Measurements from ENCODE around the gene LPAR5. TPM values are rescaled to one million over a fixed set of nuclear protein-coding genes. Genes with fewer than 3 reads are reported as not detected.

LPAR5 gene
- total RNA-seq, 6 experiments from 2014 or later: 0.31 to 1.5 (median 0.78) TPM

DNA sequence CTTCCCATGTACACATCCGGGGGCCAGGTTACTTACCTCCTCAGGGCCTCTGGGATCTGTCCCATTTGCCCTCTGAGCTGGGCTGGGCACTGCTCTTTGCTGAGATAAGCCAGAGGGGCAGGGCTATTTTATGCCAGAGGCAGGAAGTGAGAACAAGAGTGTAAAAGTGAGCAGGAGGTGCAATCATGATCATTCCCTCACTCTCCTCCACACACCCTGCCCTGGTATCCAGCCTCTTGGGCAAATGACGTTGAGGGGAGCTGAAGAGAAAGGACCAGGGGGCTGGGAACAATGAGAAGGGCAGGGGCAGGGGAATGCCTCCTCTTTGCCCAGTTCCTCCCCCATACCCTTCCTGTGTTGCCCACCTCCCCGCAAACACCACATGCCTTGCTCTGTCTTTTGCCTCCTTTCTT is 4.2 kb downstream of the LPAR5 start:
- Histone ChIP-seq H3K27me3 (no peaks in the 10 kb centered on the region), H3K27ac (peak overlapping the region in 2 of 3 donors; percentile 13 to 37), H3K4me3 (no peak overlapping the region), H3K4me1 (no peaks in the 10 kb centered on the region), H3K9me3 (no peaks in the 10 kb centered on the region), H3K36me3 (no peaks in the 10 kb centered on the region)
- TF ChIP-seq, protein P1, sequence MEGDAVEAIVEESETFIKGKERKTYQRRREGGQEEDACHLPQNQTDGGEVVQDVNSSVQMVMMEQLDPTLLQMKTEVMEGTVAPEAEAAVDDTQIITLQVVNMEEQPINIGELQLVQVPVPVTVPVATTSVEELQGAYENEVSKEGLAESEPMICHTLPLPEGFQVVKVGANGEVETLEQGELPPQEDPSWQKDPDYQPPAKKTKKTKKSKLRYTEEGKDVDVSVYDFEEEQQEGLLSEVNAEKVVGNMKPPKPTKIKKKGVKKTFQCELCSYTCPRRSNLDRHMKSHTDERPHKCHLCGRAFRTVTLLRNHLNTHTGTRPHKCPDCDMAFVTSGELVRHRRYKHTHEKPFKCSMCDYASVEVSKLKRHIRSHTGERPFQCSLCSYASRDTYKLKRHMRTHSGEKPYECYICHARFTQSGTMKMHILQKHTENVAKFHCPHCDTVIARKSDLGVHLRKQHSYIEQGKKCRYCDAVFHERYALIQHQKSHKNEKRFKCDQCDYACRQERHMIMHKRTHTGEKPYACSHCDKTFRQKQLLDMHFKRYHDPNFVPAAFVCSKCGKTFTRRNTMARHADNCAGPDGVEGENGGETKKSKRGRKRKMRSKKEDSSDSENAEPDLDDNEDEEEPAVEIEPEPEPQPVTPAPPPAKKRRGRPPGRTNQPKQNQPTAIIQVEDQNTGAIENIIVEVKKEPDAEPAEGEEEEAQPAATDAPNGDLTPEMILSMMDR (IDR thresholded peaks at IDR 0.05): no peak
- no peak for TF ChIP-seq POLR2A (IDR thresholded peaks at IDR 0.05)
- DNase-seq (no peak), ATAC-seq (peak; percentile 16 to 45 (median 20))
- intact Hi-C loops (cut with DNase I): no loop called here
- WGBS (ENCODE audit: insufficient coverage, low coverage, low lambda C conversion rate, missing lambda C conversion rate): 49% methylated on average over 3 of the region's 3 CpGs

DNA sequence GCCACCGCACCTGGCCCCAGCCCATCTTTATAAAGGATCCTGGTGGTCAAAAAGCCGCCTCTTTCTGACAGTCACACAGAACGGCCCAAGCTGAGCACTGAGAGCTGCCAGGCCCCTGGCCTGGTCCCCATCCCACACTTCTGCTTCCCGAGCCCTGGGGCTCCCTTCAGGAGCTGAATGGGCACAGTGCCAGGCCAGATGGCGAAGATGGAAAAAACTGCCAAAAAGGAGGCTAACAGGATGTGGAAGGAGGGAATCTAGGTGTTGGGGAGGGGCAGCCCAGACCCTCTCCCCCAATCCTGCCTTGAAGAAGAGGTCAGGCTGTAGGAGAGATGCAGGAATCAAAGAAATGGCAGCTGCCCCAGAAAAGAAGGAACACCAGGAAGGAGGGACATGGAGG is 5.0 kb downstream of the LPAR5 start:
- no peak overlapping the region for H3K27ac ChIP-seq

DNA sequence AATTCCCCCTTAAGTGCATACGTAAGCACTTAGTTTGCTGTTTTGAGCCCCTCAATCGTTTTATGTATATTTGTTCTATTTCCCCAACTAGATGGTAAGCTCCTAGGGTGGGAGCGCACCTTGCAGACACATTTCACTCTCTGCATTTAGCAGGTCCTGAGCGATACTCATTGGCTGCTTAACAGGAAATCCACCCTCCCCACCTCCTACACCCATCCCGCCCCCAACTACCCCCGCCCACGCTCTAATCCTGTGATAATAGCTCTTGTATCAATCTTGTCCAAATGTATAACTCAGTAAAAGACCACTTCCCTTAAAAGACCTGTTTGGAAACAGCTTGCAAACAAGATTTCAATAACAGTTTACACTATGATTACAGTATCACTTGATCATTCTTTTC is 8.1 kb downstream of the LPAR5 start:
- intact Hi-C loops (cut with DNase I): loop anchor here (10.0 kb wide), 2 partner anchors 67 to 207 kb away; no protein-coding TSS in a partner anchor
- TF ChIP-seq POLR2A (IDR thresholded peaks at IDR 0.05): no peak
- TF ChIP-seq, protein P1 (IDR thresholded peaks at IDR 0.05): no peak
- no peaks in the 10 kb centered on the region for H3K4me1 ChIP-seq
- no peak overlapping the region for H3K4me3 ChIP-seq
- no peak for ATAC-seq
- WGBS (ENCODE audit: insufficient coverage, low coverage, low lambda C conversion rate, missing lambda C conversion rate): 24% methylated on average over 6 of the region's 7 CpGs
- no peak overlapping the region for H3K27ac ChIP-seq
- H3K9me3 ChIP-seq: no peaks in the 10 kb centered on the region
- DNase-seq: no peak
- no peaks in the 10 kb centered on the region for H3K27me3 ChIP-seq
- no peaks in the 10 kb centered on the region for H3K36me3 ChIP-seq

More for the DNA sequence above, 5.0 kb downstream of the LPAR5 start:
- no peak for DNase-seq
- TF ChIP-seq, protein P1 (IDR thresholded peaks at IDR 0.05): no peak
- no peak for TF ChIP-seq POLR2A (IDR thresholded peaks at IDR 0.05)
- ATAC-seq: no peak
- Histone ChIP-seq H3K4me1 (no peaks in the 10 kb centered on the region), H3K27me3 (no peaks in the 10 kb centered on the region), H3K36me3 (no peaks in the 10 kb centered on the region), H3K9me3 (no peaks in the 10 kb centered on the region), H3K4me3 (no peak overlapping the region)
- WGBS (ENCODE audit: insufficient coverage, low coverage, low lambda C conversion rate, missing lambda C conversion rate): 51% methylated on average over 3 of the region's 5 CpGs
- intact Hi-C loops (cut with DNase I): no loop called here

DNA sequence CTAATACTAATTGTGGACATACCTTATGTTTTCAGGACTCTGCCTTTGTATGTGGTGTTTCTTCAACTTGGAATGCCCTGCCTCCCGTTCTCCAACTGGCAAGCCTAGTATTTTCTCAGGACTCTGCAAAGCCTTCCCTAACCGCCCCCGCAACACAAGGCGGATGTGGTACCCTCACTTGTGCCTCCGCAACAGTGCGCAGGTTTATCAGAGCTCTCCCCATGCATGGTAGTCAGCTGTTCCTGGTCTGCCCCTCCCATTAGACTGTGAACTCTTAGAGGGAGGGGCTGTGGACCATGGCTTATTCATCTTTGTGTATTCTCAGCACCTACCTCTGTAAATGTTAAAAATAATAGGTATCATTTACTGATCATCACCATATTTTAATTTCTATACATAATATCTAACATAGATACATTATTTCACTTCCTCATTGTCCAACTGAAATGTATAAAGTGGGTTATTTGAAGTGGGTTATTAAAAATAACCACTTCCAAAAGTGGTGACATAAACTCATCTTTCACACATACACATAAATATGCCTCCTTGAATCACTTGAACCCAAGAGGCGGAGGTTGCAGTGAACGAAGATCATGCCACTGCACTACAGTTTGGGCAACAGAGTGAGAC is 9.0 kb downstream of the LPAR5 start:
- no peak overlapping the region for H3K4me3 ChIP-seq
- H3K9me3 ChIP-seq: no peaks in the 10 kb centered on the region
- no peaks in the 10 kb centered on the region for H3K4me1 ChIP-seq
- H3K27ac ChIP-seq: no peak overlapping the region
- intact Hi-C loops (cut with DNase I): loop anchor here (10.0 kb wide), 2 partner anchors 68 to 208 kb away; no protein-coding TSS in a partner anchor
- 72% methylated on average over 8 of the region's 8 CpGs for WGBS (ENCODE audit: insufficient coverage, low coverage, low lambda C conversion rate, missing lambda C conversion rate)
- no peaks in the 10 kb centered on the region for H3K36me3 ChIP-seq
- TF ChIP-seq, protein P1 (IDR thresholded peaks at IDR 0.05): no peak
- no peak for TF ChIP-seq POLR2A (IDR thresholded peaks at IDR 0.05)
- no peak for DNase-seq
- ATAC-seq: no peak
- no peaks in the 10 kb centered on the region for H3K27me3 ChIP-seq
